Measurements from ENCODE around the gene AKAP7. TPM values are rescaled to one million over a fixed set of nuclear protein-coding genes. Genes with fewer than 3 reads are reported as not detected.

Gene AKAP7
- total and polyA plus RNA-seq, 2 experiments from 2014 or later, result 18.4 to 54.4 TPM

DNA sequence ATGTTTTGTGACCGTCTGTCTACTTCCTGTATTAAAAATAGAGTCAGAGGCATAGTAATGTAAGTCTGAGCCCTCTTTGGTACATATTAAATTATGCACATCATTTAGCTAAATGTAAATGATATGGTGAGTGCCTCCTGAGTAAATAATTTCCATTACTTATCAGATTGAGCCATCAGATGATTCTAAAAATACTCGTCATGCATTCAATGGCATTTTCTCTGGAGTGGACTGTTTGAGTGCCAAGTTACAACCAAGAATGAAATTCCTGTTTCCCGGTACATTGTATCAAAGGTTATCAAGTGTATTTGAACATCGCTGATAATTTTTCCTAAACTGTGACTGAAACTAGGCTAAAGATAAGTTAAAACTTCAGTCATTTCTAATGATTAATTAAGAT, 81.0 kb downstream of the AKAP7 start:
- H3K27me3 ChIP-seq, result no peaks in the 10 kb centered on the region
- no peaks in the 10 kb centered on the region for H3K79me2 ChIP-seq
- H3K36me3 ChIP-seq (replicated peaks; ENCODE audit: insufficient read depth, low read depth), result no peaks in the 10 kb centered on the region
- H3K4me3 ChIP-seq, result no peak overlapping the region
- DNase-seq (ENCODE audit: low spot score), result no peak
- no peaks in the 10 kb centered on the region for H4K20me1 ChIP-seq (ENCODE audit: insufficient read depth, poor library complexity, severe bottlenecking)
- no peaks in the 10 kb centered on the region for H3K9me3 ChIP-seq (ENCODE audit: low read depth)
- no peak overlapping the region for H2AFZ ChIP-seq
- WGBS (ENCODE audit: low lambda C conversion rate, missing lambda C conversion rate), result 67% methylated on average over 4 of the region's 4 CpGs
- H3K4me1 ChIP-seq (ENCODE audit: insufficient read depth), result no peaks in the 10 kb centered on the region
- TF ChIP-seq, protein P1, sequence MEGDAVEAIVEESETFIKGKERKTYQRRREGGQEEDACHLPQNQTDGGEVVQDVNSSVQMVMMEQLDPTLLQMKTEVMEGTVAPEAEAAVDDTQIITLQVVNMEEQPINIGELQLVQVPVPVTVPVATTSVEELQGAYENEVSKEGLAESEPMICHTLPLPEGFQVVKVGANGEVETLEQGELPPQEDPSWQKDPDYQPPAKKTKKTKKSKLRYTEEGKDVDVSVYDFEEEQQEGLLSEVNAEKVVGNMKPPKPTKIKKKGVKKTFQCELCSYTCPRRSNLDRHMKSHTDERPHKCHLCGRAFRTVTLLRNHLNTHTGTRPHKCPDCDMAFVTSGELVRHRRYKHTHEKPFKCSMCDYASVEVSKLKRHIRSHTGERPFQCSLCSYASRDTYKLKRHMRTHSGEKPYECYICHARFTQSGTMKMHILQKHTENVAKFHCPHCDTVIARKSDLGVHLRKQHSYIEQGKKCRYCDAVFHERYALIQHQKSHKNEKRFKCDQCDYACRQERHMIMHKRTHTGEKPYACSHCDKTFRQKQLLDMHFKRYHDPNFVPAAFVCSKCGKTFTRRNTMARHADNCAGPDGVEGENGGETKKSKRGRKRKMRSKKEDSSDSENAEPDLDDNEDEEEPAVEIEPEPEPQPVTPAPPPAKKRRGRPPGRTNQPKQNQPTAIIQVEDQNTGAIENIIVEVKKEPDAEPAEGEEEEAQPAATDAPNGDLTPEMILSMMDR (IDR thresholded peaks at IDR 0.05; ENCODE audit: poor library complexity), result no peak
- TF ChIP-seq EZH2 (IDR thresholded peaks at IDR 0.05; ENCODE audit: borderline replicate concordance) (no peak), EZH2phosphoT487 (IDR thresholded peaks at IDR 0.05; ENCODE audit: low read depth, severe bottlenecking, unreplicated experiment) (no peak)
- H3K9me2 ChIP-seq (replicated peaks; ENCODE audit: insufficient read depth), result no peaks in the 10 kb centered on the region
- peak overlapping the region; percentile 46 for H3K4me2 ChIP-seq
- H3K27ac ChIP-seq, result peak overlapping the region; percentile 2

- no peak for TF ChIP-seq EZH2 (IDR thresholded peaks at IDR 0.05; ENCODE audit: borderline replicate concordance)
- no peak for TF ChIP-seq EZH2phosphoT487 (IDR thresholded peaks at IDR 0.05; ENCODE audit: low read depth, severe bottlenecking, unreplicated experiment)
- TF ChIP-seq, protein P1 (IDR thresholded peaks at IDR 0.05; ENCODE audit: poor library complexity), result no peak
- WGBS (ENCODE audit: low lambda C conversion rate, missing lambda C conversion rate), result 89% methylated on average over 2 of the region's 2 CpGs
- Histone ChIP-seq H3K4me1 (ENCODE audit: insufficient read depth) (no peaks in the 10 kb centered on the region), H3K4me3 (no peak overlapping the region), H4K20me1 (ENCODE audit: insufficient read depth, poor library complexity, severe bottlenecking) (no peaks in the 10 kb centered on the region), H3K36me3 (replicated peaks; ENCODE audit: insufficient read depth, low read depth) (no peaks in the 10 kb centered on the region), H3K79me2 (no peaks in the 10 kb centered on the region), H2AFZ (no peak overlapping the region), H3K27me3 (no peaks in the 10 kb centered on the region), H3K4me2 (no peak overlapping the region), H3K9me3 (ENCODE audit: low read depth) (no peaks in the 10 kb centered on the region), H3K9me2 (replicated peaks; ENCODE audit: insufficient read depth) (no peaks in the 10 kb centered on the region), H3K27ac (no peak overlapping the region)
- no peak for DNase-seq (ENCODE audit: low spot score)
Observed at GRCh38 chr6:131222773-131223172, 87.5 kb downstream of the AKAP7 start.

DNA sequence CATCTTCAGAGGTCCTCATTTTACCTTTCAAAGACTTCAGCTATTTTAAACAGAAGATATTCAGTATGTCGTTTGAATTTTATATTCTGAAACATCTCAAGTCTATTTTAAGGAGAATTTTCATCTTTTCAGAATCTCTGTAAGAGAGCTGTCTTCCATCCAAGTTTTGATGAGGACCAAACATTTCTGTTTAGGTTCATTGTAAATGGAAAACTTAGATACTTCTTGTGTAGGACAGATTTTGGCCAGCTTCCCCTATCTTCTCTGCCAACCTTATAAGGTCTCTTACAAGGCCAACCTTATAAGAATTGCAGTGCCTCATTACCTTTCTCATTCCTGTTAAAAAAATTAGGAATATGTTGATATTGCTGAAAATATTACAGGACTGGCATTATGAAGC, 88.1 kb downstream of the AKAP7 start:
- Histone ChIP-seq H3K4me1 (ENCODE audit: insufficient read depth) (no peaks in the 10 kb centered on the region), H3K36me3 (replicated peaks; ENCODE audit: insufficient read depth, low read depth) (no peaks in the 10 kb centered on the region), H3K27ac (no peak overlapping the region), H4K20me1 (ENCODE audit: insufficient read depth, poor library complexity, severe bottlenecking) (no peaks in the 10 kb centered on the region), H3K27me3 (no peaks in the 10 kb centered on the region), H3K9me3 (ENCODE audit: low read depth) (no peaks in the 10 kb centered on the region), H3K9me2 (replicated peaks; ENCODE audit: insufficient read depth) (no peaks in the 10 kb centered on the region), H3K4me2 (no peak overlapping the region), H2AFZ (no peak overlapping the region), H3K79me2 (no peaks in the 10 kb centered on the region), H3K4me3 (no peak overlapping the region)
- 86% methylated on average over 1 of the region's 1 CpG for WGBS (ENCODE audit: low lambda C conversion rate, missing lambda C conversion rate)
- TF ChIP-seq EZH2phosphoT487 (IDR thresholded peaks at IDR 0.05; ENCODE audit: low read depth, severe bottlenecking, unreplicated experiment), result no peak
- TF ChIP-seq, protein P1 (IDR thresholded peaks at IDR 0.05; ENCODE audit: poor library complexity), result no peak
- no peak for TF ChIP-seq EZH2 (IDR thresholded peaks at IDR 0.05; ENCODE audit: borderline replicate concordance)
- DNase-seq (ENCODE audit: low spot score), result no peak

DNA sequence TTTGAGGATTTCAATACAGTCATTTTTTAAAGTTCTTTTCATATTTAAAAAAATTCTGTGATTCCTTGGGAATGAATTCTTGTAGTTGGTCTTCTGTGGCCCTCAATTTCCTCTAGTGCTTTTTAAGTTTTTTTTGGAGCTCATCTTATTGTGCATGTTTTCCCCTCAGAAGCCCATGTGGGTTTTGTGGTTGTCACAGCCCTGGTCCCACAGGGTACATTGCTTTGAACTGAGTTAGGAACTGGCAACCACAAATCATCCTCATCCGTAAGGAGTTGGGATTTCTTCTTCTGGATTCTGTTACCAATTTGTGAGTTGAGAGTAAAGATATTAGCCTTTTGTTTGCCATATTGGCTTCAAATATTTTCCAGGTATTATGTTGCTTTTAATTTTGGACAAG, 89.9 kb downstream of the AKAP7 start:
- Histone ChIP-seq H3K36me3 (replicated peaks; ENCODE audit: insufficient read depth, low read depth) (no peaks in the 10 kb centered on the region), H3K27ac (no peak overlapping the region), H2AFZ (no peak overlapping the region), H3K4me1 (ENCODE audit: insufficient read depth) (no peaks in the 10 kb centered on the region), H4K20me1 (ENCODE audit: insufficient read depth, poor library complexity, severe bottlenecking) (no peaks in the 10 kb centered on the region), H3K9me2 (replicated peaks; ENCODE audit: insufficient read depth) (no peaks in the 10 kb centered on the region), H3K27me3 (no peaks in the 10 kb centered on the region), H3K79me2 (no peaks in the 10 kb centered on the region), H3K4me2 (no peak overlapping the region), H3K9me3 (ENCODE audit: low read depth) (no peaks in the 10 kb centered on the region), H3K4me3 (no peak overlapping the region)
- 93% methylated on average over 1 of the region's 1 CpG for WGBS (ENCODE audit: low lambda C conversion rate, missing lambda C conversion rate)
- no peak for DNase-seq (ENCODE audit: low spot score)
- TF ChIP-seq EZH2phosphoT487 (IDR thresholded peaks at IDR 0.05; ENCODE audit: low read depth, severe bottlenecking, unreplicated experiment), result no peak
- TF ChIP-seq, protein P1 (IDR thresholded peaks at IDR 0.05; ENCODE audit: poor library complexity), result no peak
- TF ChIP-seq EZH2 (IDR thresholded peaks at IDR 0.05; ENCODE audit: borderline replicate concordance), result no peak
